Thyroid gland (tissue), 4 donors: ENCODE results near the gene RPTOR. TPM values are rescaled to one million over a fixed set of nuclear protein-coding genes. Genes with fewer than 3 reads are reported as not detected.

Experiments
- DNase-seq, 2 donors: peaks; one replicate each; pipeline ENCODE4 v3.0.0-alpha.2; 2019
- H3K27ac ChIP-seq, 3 donors: fragments of 200-600 bp; sonication (generic); 1 replicate in 2 of 3; 2 replicates in 1 of 3; pipeline ENCODE4 v1.5.1; 2016 to 2019; ENCODE audit warnings: mild to moderate bottlenecking in 1 of 3, moderate library complexity in 1 of 3
- H3K27me3 ChIP-seq: fragments of 200-600 bp; sonication (generic); one replicate; pipeline ENCODE4 v1.5.1; 2019
- H3K36me3 ChIP-seq, 2 donors: fragments of 200-600 bp; sonication (generic); one replicate each; pipeline ENCODE4 v1.5.1; 2016 to 2019
- H3K4me1 ChIP-seq, 2 donors: fragments of 200-600 bp; sonication (generic); one replicate each; pipeline ENCODE4 v1.5.1; 2017 to 2019
- H3K4me3 ChIP-seq, 3 donors: fragments of 200-600 bp; sonication (generic); replicated peaks in 1 of 3; 1 replicate in 2 of 3; 2 replicates in 1 of 3; pipeline ENCODE4 v1.5.1; 2016; ENCODE audit warnings: mild to moderate bottlenecking in 1 of 3
- H3K9me3 ChIP-seq: fragments of 200-600 bp; sonication (generic); one replicate; pipeline ENCODE4 v1.5.1; 2017
- CTCF ChIP-seq, 6 experiments: fragments of 200-600 bp in 3 of 6; fragments of 450-650 bp in 3 of 6; sonication (generic) in 3 of 6; IDR thresholded peaks; one replicate each; pipeline ENCODE4 v1.5.1; 2016 to 2019; ENCODE audit warnings: antibody characterized with exemption in 6 of 6, mild to moderate bottlenecking in 2 of 6, inconsistent platforms in 1 of 6, moderate library complexity in 1 of 6
- POLR2A ChIP-seq, 2 donors: fragments of 450-650 bp; IDR thresholded peaks; one replicate each; pipeline ENCODE4 v1.6.1; 2017; ENCODE audit warnings: antibody characterized with exemption in 2 of 2, mild to moderate bottlenecking in 2 of 2, moderate library complexity in 1 of 2
- WGBS, 2 donors: methylation state at CpG; one replicate each; pipeline ENCODE4 v1.1.5; 2017; 5-methylcytosine and 5-hydroxymethylcytosine counted together
- intact Hi-C: fragments of 100-400 bp; cut with DNase I; formaldehyde crosslinking; loops from one replicate; pipeline ENCODE4 v1.15.1; 2023
- total RNA-seq, 4 donors: library from RNA; depleted of rRNA; stranded (reverse); fragments of >200 nt; gene quantifications; one replicate each; pipeline ENCODE4 v1.2.3, GENCODE V29; 2016

The RPTOR gene
- total RNA-seq, 4 donors from 2014 or later = 24.2 to 58.1 (median 34.5) TPM

DNA sequence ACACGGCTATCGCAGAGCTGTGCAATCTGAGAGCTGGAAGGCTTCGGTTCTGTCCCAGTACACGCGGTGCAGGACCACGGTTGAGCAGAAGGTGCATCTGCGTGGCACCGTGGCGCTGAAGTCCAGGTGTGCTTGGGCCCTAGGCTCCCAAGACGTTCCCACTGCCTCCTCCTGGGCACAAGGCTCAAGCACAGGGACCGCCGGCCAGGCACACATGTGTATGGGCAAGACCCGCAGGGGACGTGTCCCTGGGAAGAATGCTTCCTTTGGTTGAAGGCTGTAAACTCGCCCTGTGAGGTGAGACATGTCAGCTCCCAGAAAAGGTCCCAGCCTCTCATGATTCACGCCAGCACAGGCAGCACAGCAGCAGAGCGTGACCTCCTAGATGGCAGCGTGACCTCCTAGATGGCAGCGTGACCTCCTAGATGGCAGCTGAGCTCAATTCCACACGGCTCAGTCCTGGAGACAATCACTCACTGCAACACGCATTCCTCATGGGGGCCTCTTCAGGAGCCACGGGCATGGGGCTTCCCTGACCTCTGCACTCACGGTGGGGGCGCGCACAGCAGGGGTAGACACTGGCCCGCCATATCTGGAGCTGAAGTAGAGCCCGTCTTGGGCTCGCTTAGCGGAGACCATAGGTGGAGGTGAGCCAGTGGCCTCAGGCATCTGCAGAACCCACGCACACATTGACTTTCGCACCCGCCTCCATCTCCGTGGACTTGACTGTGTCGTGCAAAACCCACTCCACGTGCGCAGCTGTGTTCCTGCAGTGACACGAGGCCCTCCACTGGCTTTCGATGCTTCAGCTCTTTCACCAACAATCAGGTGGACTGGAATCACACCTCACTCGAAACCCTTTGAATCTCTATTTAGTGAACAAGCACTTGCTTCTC lies 362.0 kb downstream of the RPTOR start:
- no peak overlapping the region for H3K4me3 ChIP-seq
- no peak overlapping the region for H3K27ac ChIP-seq
- WGBS, 2 donors = 95% methylated on average over 26 to 32 of the region's 39 CpGs
- no peak for DNase-seq
- no peak for TF ChIP-seq CTCF (IDR thresholded peaks at IDR 0.05)
- TF ChIP-seq POLR2A (IDR thresholded peaks at IDR 0.05) = no peak
- peaks cover 0 to 7% of the 10 kb centered on the region in 2 donors for H3K36me3 ChIP-seq
- H3K4me1 ChIP-seq = no peaks in the 10 kb centered on the region
- no peaks in the 10 kb centered on the region for H3K27me3 ChIP-seq
- intact Hi-C loops = no loop called here
- H3K9me3 ChIP-seq = no peaks in the 10 kb centered on the region

- Histone ChIP-seq H3K36me3 (peaks cover 0 to 9% of the 10 kb centered on the region in 2 donors), H3K9me3 (no peaks in the 10 kb centered on the region), H3K4me3 (no peak overlapping the region), H3K4me1 (no peaks in the 10 kb centered on the region), H3K27ac (no peak overlapping the region), H3K27me3 (no peaks in the 10 kb centered on the region)
- no peak for DNase-seq
- TF ChIP-seq POLR2A (IDR thresholded peaks at IDR 0.05) = no peak
- TF ChIP-seq CTCF (IDR thresholded peaks at IDR 0.05) = no peak
- 97 to 98% methylated on average over 9 to 11 of the region's 12 CpGs for WGBS, 2 donors
- intact Hi-C loops = no loop called here
These were observed 362.6 kb downstream of the RPTOR start for GRCh38 chr17:80907281-80907680.

DNA sequence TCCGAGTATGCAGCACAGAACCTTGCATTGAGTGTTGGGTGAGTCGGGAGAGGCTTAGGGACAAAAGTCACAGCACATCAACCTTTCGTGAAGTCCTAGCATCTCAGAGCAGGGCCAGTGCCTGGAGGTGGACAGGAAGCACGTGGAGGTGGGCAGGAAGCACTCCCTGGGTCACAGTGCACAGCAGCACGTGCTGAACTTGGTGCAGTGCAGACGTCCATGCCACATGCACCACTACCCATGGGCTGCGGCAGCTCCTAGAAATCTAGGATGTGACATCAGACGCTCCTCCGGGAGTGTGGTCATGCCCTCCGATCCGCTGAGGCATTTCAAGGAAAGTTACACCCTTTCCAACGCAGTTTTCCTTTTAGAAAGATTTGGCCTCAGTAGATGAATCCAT lies 363.6 kb downstream of the RPTOR start:
- Histone ChIP-seq H3K9me3 (no peaks in the 10 kb centered on the region), H3K4me3 (no peak overlapping the region), H3K27ac (no peak overlapping the region), H3K4me1 (no peaks in the 10 kb centered on the region), H3K36me3 (peaks cover 4 to 9% of the 10 kb centered on the region in 2 donors), H3K27me3 (no peaks in the 10 kb centered on the region)
- TF ChIP-seq CTCF (IDR thresholded peaks at IDR 0.05) (no peak), POLR2A (IDR thresholded peaks at IDR 0.05) (no peak)
- 86 to 96% methylated on average over 12 of the region's 12 CpGs for WGBS, 2 donors
- intact Hi-C loops = no loop called here
- no peak for DNase-seq

- TF ChIP-seq CTCF (IDR thresholded peaks at IDR 0.05) (no peak), POLR2A (IDR thresholded peaks at IDR 0.05) (no peak)
- Histone ChIP-seq H3K36me3 (peaks cover 4 to 9% of the 10 kb centered on the region in 2 donors), H3K27me3 (no peaks in the 10 kb centered on the region), H3K4me3 (no peak overlapping the region), H3K9me3 (no peaks in the 10 kb centered on the region), H3K27ac (no peak overlapping the region), H3K4me1 (no peaks in the 10 kb centered on the region)
- 98% methylated on average over 13 of the region's 13 CpGs for WGBS, 2 donors
- DNase-seq = no peak
- intact Hi-C loops = no loop called here
These were observed 364.1 kb downstream of the RPTOR start for GRCh38 chr17:80908776-80909175.

GRCh38 chr17:80909635-80910034 lies 365.0 kb downstream of the RPTOR start:
- Histone ChIP-seq H3K27ac (no peak overlapping the region), H3K4me1 (no peaks in the 10 kb centered on the region), H3K9me3 (no peaks in the 10 kb centered on the region), H3K27me3 (no peaks in the 10 kb centered on the region), H3K4me3 (no peak overlapping the region), H3K36me3 (peaks cover 4 to 9% of the 10 kb centered on the region in 2 donors)
- 95 to 96% methylated on average over 2 of the region's 2 CpGs for WGBS, 2 donors
- no peak for TF ChIP-seq CTCF (IDR thresholded peaks at IDR 0.05)
- TF ChIP-seq POLR2A (IDR thresholded peaks at IDR 0.05) = no peak
- intact Hi-C loops = no loop called here
- DNase-seq = no peak
